ENCODE measurements around the gene CDH13. TPM values are rescaled to one million over a fixed set of nuclear protein-coding genes. Genes with fewer than 3 reads are reported as not detected.

Gene CDH13
- total and polyA plus RNA-seq, 12 donors: 0.86 to 30.6 (median 2.4) TPM

- TF ChIP-seq POLR2A (IDR thresholded peaks at IDR 0.05): no peak
- TF ChIP-seq, protein P1, sequence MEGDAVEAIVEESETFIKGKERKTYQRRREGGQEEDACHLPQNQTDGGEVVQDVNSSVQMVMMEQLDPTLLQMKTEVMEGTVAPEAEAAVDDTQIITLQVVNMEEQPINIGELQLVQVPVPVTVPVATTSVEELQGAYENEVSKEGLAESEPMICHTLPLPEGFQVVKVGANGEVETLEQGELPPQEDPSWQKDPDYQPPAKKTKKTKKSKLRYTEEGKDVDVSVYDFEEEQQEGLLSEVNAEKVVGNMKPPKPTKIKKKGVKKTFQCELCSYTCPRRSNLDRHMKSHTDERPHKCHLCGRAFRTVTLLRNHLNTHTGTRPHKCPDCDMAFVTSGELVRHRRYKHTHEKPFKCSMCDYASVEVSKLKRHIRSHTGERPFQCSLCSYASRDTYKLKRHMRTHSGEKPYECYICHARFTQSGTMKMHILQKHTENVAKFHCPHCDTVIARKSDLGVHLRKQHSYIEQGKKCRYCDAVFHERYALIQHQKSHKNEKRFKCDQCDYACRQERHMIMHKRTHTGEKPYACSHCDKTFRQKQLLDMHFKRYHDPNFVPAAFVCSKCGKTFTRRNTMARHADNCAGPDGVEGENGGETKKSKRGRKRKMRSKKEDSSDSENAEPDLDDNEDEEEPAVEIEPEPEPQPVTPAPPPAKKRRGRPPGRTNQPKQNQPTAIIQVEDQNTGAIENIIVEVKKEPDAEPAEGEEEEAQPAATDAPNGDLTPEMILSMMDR (IDR thresholded peaks at IDR 0.05): no peak
- H3K9me3 ChIP-seq (replicated peaks in 1 of 3): no peaks in the 10 kb centered on the region
- H3K36me3 ChIP-seq (replicated peaks in 1 of 2): no peaks in the 10 kb centered on the region
- DNase-seq: no peak
- H3K4me1 ChIP-seq (replicated peaks in 1 of 2): no peaks in the 10 kb centered on the region
- WGBS, 4 donors: 81 to 89% (median 83%) methylated on average over 2 of the region's 2 CpGs
- no peaks in the 10 kb centered on the region for H3K27me3 ChIP-seq
- no peak overlapping the region for H3K27ac ChIP-seq
- intact Hi-C loops (cut with DNase I): no loop called here
- H3K4me3 ChIP-seq: no peak overlapping the region
Measured at GRCh38 chr16:82658796-82659195, 32.0 kb downstream of the CDH13 start.

DNA sequence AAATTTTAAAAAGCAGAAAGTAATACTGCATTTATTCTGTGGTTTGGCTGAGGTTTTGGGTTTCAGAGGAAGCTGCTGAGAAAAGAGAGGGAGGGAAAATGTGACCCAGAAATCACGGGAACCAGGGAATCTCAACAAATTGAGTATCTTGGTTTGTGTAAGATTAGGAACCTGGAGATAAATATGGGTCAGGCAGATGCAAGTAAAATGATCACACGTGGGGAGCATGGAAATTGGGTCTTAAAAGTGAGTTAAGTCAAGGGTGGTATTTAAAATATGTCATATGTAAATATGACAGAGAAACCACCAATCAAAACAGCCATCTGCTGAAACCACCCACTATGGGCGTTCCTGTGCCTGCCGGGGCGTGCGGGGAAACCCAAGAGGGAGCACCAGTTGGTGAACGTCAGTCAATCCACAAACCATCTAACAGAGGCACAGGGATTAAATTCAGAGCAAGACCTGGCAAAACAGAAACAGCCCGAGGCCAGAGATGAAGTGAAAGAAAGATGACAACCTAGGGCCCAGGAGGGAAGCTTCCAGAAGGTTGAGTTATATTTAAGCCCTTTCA, 33.4 kb downstream of the CDH13 start:
- H3K36me3 ChIP-seq (replicated peaks in 1 of 2): no peaks in the 10 kb centered on the region
- H3K9me3 ChIP-seq (replicated peaks in 1 of 3): no peaks in the 10 kb centered on the region
- no peaks in the 10 kb centered on the region for H3K4me1 ChIP-seq (replicated peaks in 1 of 2)
- H3K27me3 ChIP-seq: no peaks in the 10 kb centered on the region
- WGBS, 4 donors: 67 to 74% (median 71%) methylated on average over 8 of the region's 8 CpGs
- H3K27ac ChIP-seq: no peak overlapping the region
- no peak overlapping the region for H3K4me3 ChIP-seq
- intact Hi-C loops (cut with DNase I): no loop called here
- DNase-seq: no peak
- no peak for TF ChIP-seq POLR2A (IDR thresholded peaks at IDR 0.05)

DNA sequence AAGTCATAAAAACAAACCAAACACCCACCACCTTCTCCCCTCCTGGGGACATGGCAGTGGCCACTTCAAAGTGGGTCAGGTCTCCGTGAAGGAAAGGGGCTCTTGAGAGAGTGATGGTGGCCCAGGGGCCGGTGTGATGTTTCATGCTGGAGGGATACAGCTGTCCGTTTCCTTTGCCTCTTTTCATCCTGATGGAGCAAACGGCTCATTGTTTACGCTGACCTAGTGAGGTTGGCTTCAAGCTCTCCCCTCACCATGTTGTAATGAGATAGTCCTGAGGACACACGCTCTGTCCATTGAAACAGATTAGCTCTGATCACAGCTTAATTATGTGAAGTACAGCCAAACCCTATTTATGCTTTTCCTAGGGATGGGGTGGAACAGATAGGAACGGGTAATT, 34.2 kb downstream of the CDH13 start:
- WGBS, 4 donors: 69 to 77% (median 71%) methylated on average over 7 of the region's 7 CpGs
- TF ChIP-seq, protein P1 (IDR thresholded peaks at IDR 0.05): no peak
- no peak for TF ChIP-seq POLR2A (IDR thresholded peaks at IDR 0.05)
- Histone ChIP-seq H3K27me3 (no peaks in the 10 kb centered on the region), H3K9me3 (replicated peaks in 1 of 3) (no peaks in the 10 kb centered on the region), H3K36me3 (replicated peaks in 1 of 2) (no peaks in the 10 kb centered on the region), H3K27ac (no peak overlapping the region), H3K4me1 (replicated peaks in 1 of 2) (no peaks in the 10 kb centered on the region), H3K4me3 (no peak overlapping the region)
- DNase-seq: no peak
- intact Hi-C loops (cut with DNase I): no loop called here

GRCh38 chr16:82664181-82664580, 37.4 kb downstream of the CDH13 start:
- H3K9me3 ChIP-seq (replicated peaks in 1 of 3): no peaks in the 10 kb centered on the region
- no peak for TF ChIP-seq POLR2A (IDR thresholded peaks at IDR 0.05)
- no peaks in the 10 kb centered on the region for H3K27me3 ChIP-seq
- intact Hi-C loops (cut with DNase I): no loop called here
- no peaks in the 10 kb centered on the region for H3K36me3 ChIP-seq (replicated peaks in 1 of 2)
- no peak for DNase-seq
- H3K4me3 ChIP-seq: no peak overlapping the region
- no peaks in the 10 kb centered on the region for H3K4me1 ChIP-seq (replicated peaks in 1 of 2)
- WGBS, 4 donors: 69 to 83% (median 73%) methylated on average over 2 of the region's 2 CpGs
- no peak overlapping the region for H3K27ac ChIP-seq

GRCh38 chr16:82665025-82665424, 38.3 kb downstream of the CDH13 start:
- 85 to 95% (median 86%) methylated on average over 3 of the region's 3 CpGs for WGBS, 4 donors
- Histone ChIP-seq H3K27me3 (no peaks in the 10 kb centered on the region), H3K4me1 (replicated peaks in 1 of 2) (no peaks in the 10 kb centered on the region), H3K9me3 (replicated peaks in 1 of 3) (no peaks in the 10 kb centered on the region), H3K36me3 (replicated peaks in 1 of 2) (no peaks in the 10 kb centered on the region), H3K4me3 (no peak overlapping the region), H3K27ac (no peak overlapping the region)
- intact Hi-C loops (cut with DNase I): no loop called here
- TF ChIP-seq, protein P1 (IDR thresholded peaks at IDR 0.05): no peak
- no peak for TF ChIP-seq POLR2A (IDR thresholded peaks at IDR 0.05)
- DNase-seq: no peak

All from adrenal gland (tissue), 12 donors.